OCI-LY1 (cell line): ENCODE results near the gene BNIP2.

Source experiments
- H2AFZ ChIP-seq: fragments of 200-600 bp; sonication (generic), shearing (Covaris generic); 2 replicates; pipeline ENCODE4 v1.6.0; 2014; ENCODE audit warnings: antibody characterized with exemption, mild to moderate bottlenecking, low read length
- H3F3A ChIP-seq: fragments of 200-600 bp; sonication (generic), shearing (Covaris generic); 2 replicates; pipeline ENCODE4 v1.6.0; 2014; ENCODE audit warnings: mild to moderate bottlenecking, antibody characterized with exemption, low read length, moderate library complexity; ENCODE audit not compliant: insufficient read depth
- H3K27ac ChIP-seq: fragments of 200-600 bp; sonication (generic); 2 replicates; pipeline ENCODE4 v1.5.1; 2014; ENCODE audit warnings: low read length, mixed run types, mild to moderate bottlenecking, low read depth; ENCODE audit not compliant: poor library complexity, severe bottlenecking
- H3K27me3 ChIP-seq: fragments of 200-600 bp; sonication (generic); 2 replicates; pipeline ENCODE4 v1.6.0; 2014; ENCODE audit warnings: antibody characterized with exemption, mild to moderate bottlenecking, low read length, moderate library complexity; ENCODE audit not compliant: insufficient read depth
- H3K36me3 ChIP-seq: fragments of 200-600 bp; sonication (generic); 2 replicates; pipeline ENCODE4 v1.6.1; 2014; ENCODE audit warnings: mild to moderate bottlenecking, antibody characterized with exemption, low read length, moderate library complexity, mixed read lengths; ENCODE audit not compliant: insufficient read depth
- H3K4me1 ChIP-seq: fragments of 200-600 bp; sonication (generic); 2 replicates; pipeline ENCODE4 v1.5.1; 2014; ENCODE audit warnings: mild to moderate bottlenecking, low read length, moderate library complexity; ENCODE audit not compliant: insufficient read depth, severe bottlenecking
- H3K4me2 ChIP-seq: fragments of 200-600 bp; sonication (generic), shearing (Covaris generic); 2 replicates; pipeline ENCODE4 v1.6.1; 2014; ENCODE audit warnings: low read length
- H3K4me3 ChIP-seq: fragments of 200-600 bp; sonication (generic); 2 replicates; pipeline ENCODE4 v1.5.1; 2014; ENCODE audit warnings: low read length, low read depth, mild to moderate bottlenecking, mixed read lengths; ENCODE audit not compliant: poor library complexity, severe bottlenecking
- H3K79me2 ChIP-seq: fragments of 200-600 bp; shearing (Covaris generic); 2 replicates; pipeline ENCODE4 v1.6.1; 2016; ENCODE audit warnings: mixed run types, low read length, mixed read lengths; ENCODE audit not compliant: insufficient read depth
- H3K9ac ChIP-seq: fragments of 200-600 bp; sonication (generic), shearing (Covaris generic); 2 replicates; pipeline ENCODE4 v1.6.1; 2014; ENCODE audit warnings: mild to moderate bottlenecking, low read length, mixed read lengths
- H3K9me2 ChIP-seq: fragments of 200-600 bp; sonication (generic), shearing (Covaris generic); 2 replicates; pipeline ENCODE4 v1.6.1; 2014; ENCODE audit warnings: low read depth, mild to moderate bottlenecking, low read length, mixed read lengths
- H3K9me3 ChIP-seq: fragments of 200-600 bp; shearing (Covaris generic); 2 replicates; pipeline ENCODE4 v1.6.1; 2014; ENCODE audit warnings: low read length, mixed read lengths
- H4K20me1 ChIP-seq: fragments of 200-600 bp; sonication (generic), shearing (Covaris generic); 2 replicates; pipeline ENCODE4 v1.6.0; 2016; ENCODE audit warnings: mild to moderate bottlenecking, low read length; ENCODE audit not compliant: insufficient read depth
- EZH2 ChIP-seq: fragments of 200-600 bp; sonication (generic), shearing (Covaris generic); IDR thresholded peaks from 2 replicates; pipeline ENCODE4 v1.8.0; 2017; ENCODE audit warnings: borderline replicate concordance, mixed run types, mild to moderate bottlenecking, antibody characterized with exemption, low read length, moderate library complexity, mixed read lengths
- TF ChIP-seq, protein P1 (sequence below): fragments of 200-600 bp; sonication (generic), shearing (Covaris generic); IDR thresholded peaks from 2 replicates; pipeline ENCODE4 v1.5.1; 2017; ENCODE audit warnings: mild to moderate bottlenecking, antibody characterized with exemption, low read length, moderate library complexity, mixed read lengths

The BNIP2 gene

DNA sequence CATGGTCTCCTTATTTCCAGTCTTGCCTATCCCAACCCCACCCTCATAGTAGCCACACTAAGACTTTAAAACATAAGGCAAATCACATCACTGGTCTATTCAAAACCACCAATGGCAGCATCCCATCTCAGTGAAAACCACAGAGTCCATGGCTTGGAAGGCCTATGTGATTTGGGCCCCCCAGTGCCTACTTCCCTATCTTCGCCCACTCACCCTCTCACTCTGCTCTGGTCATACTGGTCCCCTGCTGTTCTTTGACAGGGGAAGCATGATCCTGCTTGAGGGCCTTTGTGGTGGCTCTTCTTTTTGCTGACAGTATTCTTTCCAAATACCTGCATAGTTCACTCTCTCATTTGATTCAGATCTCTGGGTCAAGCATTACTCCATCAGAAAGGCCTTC is 35.1 kb downstream of the BNIP2 start:
- no peak overlapping the region for H3K27ac ChIP-seq
- H3K4me1 ChIP-seq = peaks cover 33% of the 10 kb centered on the region
- peaks cover 57% of the 10 kb centered on the region for H3K36me3 ChIP-seq
- no peak for TF ChIP-seq EZH2
- TF ChIP-seq, protein P1, sequence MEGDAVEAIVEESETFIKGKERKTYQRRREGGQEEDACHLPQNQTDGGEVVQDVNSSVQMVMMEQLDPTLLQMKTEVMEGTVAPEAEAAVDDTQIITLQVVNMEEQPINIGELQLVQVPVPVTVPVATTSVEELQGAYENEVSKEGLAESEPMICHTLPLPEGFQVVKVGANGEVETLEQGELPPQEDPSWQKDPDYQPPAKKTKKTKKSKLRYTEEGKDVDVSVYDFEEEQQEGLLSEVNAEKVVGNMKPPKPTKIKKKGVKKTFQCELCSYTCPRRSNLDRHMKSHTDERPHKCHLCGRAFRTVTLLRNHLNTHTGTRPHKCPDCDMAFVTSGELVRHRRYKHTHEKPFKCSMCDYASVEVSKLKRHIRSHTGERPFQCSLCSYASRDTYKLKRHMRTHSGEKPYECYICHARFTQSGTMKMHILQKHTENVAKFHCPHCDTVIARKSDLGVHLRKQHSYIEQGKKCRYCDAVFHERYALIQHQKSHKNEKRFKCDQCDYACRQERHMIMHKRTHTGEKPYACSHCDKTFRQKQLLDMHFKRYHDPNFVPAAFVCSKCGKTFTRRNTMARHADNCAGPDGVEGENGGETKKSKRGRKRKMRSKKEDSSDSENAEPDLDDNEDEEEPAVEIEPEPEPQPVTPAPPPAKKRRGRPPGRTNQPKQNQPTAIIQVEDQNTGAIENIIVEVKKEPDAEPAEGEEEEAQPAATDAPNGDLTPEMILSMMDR = no peak
- H3K4me3 ChIP-seq = no peak overlapping the region
- no peak overlapping the region for H3K9ac ChIP-seq
- H4K20me1 ChIP-seq = no peaks in the 10 kb centered on the region
- H3K9me3 ChIP-seq = peaks cover 6% of the 10 kb centered on the region
- H3K9me2 ChIP-seq = no peaks in the 10 kb centered on the region
- H3K4me2 ChIP-seq = peak overlapping the region; percentile 4; the same call in 1 of the 2 replicates
- H3F3A ChIP-seq = no peaks in the 10 kb centered on the region
- no peaks in the 10 kb centered on the region for H3K27me3 ChIP-seq
- H3K79me2 ChIP-seq = peaks cover 54% of the 10 kb centered on the region
- H2AFZ ChIP-seq = no peak overlapping the region

DNA sequence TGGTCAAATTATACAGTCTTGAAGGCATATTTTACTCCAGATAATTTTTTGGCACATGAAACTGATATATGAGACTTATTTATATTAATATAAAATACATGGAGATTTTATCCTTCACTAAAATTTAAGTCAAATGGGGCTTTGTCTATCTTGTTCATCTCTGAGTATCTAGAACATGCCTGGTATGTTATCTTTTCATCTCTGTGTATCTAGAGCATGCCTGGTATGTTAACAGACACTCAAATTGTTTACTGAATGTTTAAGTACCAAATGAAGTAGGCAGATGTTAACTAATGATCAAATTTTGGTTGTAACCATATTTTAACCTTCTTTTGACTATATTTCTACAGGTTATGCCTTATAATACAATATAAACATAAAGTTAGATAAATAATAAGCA is 39.5 kb downstream of the BNIP2 start:
- peaks cover 12% of the 10 kb centered on the region for H3K4me1 ChIP-seq
- no peak overlapping the region for H2AFZ ChIP-seq
- no peaks in the 10 kb centered on the region for H4K20me1 ChIP-seq
- H3K9ac ChIP-seq = no peak overlapping the region
- no peak overlapping the region for H3K4me2 ChIP-seq
- no peak for TF ChIP-seq EZH2
- TF ChIP-seq, protein P1 = no peak
- H3K9me2 ChIP-seq = no peaks in the 10 kb centered on the region
- H3K4me3 ChIP-seq = no peak overlapping the region
- H3F3A ChIP-seq = no peaks in the 10 kb centered on the region
- no peak overlapping the region for H3K27ac ChIP-seq
- H3K27me3 ChIP-seq = no peaks in the 10 kb centered on the region
- peaks cover 28% of the 10 kb centered on the region for H3K79me2 ChIP-seq
- H3K36me3 ChIP-seq = peaks cover 90% of the 10 kb centered on the region
- H3K9me3 ChIP-seq = peaks cover 6% of the 10 kb centered on the region

DNA sequence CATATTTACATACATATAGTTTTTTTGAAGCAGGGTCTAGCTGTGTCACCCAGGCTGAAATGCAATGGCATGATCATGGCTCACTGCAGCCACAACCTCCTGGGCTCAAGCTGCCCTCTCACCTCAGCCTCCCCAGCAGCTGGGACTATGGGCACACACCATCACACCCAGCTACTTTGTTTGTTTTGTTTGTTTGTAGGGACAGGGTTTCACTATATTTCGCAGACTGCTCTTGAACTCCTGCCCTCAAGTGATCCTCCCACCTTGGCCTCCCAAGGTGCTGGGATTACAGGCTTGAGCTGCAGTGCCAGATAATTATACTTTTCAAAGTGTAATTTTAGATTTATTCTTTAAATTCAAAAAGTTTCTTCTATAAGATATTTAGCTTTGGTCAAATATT is 42.0 kb downstream of the BNIP2 start:
- Histone ChIP-seq H4K20me1 (no peaks in the 10 kb centered on the region), H3K27me3 (no peaks in the 10 kb centered on the region), H3K9ac (no peak overlapping the region), H3K4me1 (no peaks in the 10 kb centered on the region), H3K27ac (no peak overlapping the region), H3K36me3 (peaks cover 80% of the 10 kb centered on the region), H3K9me3 (no peaks in the 10 kb centered on the region), H3K4me3 (no peak overlapping the region), H2AFZ (no peak overlapping the region), H3K79me2 (0 out of 2 replicates have a peak, but pooled peaks cover 3% of the 10 kb centered on the region), H3K9me2 (no peaks in the 10 kb centered on the region), H3K4me2 (no peak overlapping the region), H3F3A (no peaks in the 10 kb centered on the region)
- TF ChIP-seq, protein P1 = no peak
- no peak for TF ChIP-seq EZH2
